Measurements from ENCODE around the gene AVL9. TPM values are rescaled to one million over a fixed set of nuclear protein-coding genes. Genes with fewer than 3 reads are reported as not detected.
"Not testable (repeated sequence)": the region's sequence is repeated elsewhere in the genome, so short reads cannot be mapped to it uniquely, and the experiment has no call there.

AVL9 gene
- total RNA-seq, 3 donors from 2014 or later (not counting 1 experiment from before 2014, with no cell fraction given), result 36.0 to 50.0 (median 43.8) TPM

- Histone ChIP-seq H3K9me3 (ENCODE audit: control insufficient read depth, insufficient read depth, low read length) (no peaks in the 10 kb centered on the region), H3K27me3 (ENCODE audit: control insufficient read depth, insufficient read depth, low read length) (no peaks in the 10 kb centered on the region), H3K36me3 (ENCODE audit: control insufficient read depth, insufficient read depth, low read length) (no peaks in the 10 kb centered on the region), H3K4me3 (ENCODE audit: low read length) (no peak overlapping the region), H3K27ac (ENCODE audit: low read length) (no peak overlapping the region), H3K4me1 (ENCODE audit: control insufficient read depth, insufficient read depth, low read length) (no peaks in the 10 kb centered on the region)
- intact Hi-C loops (cut with micrococcal nuclease), result no loop called here
- H3K4me1 Mint-ChIP-seq, result no peaks in the 10 kb centered on the region
- no CpG with 5 or more reads among the region's 2 CpGs for WGBS (ENCODE audit: insufficient coverage)
- DNase-seq (no peak), ATAC-seq (no peak)
- H3K36me3 Mint-ChIP-seq, result no peaks in the 10 kb centered on the region
- H3K27ac Mint-ChIP-seq, result no peak overlapping the region
- no peaks in the 10 kb centered on the region for H3K9me3 Mint-ChIP-seq
- TF ChIP-seq CTCF (IDR thresholded peaks at IDR 0.05), result no peak
- H3K4me3 Mint-ChIP-seq, result no peak overlapping the region
- H3K27me3 Mint-ChIP-seq (ENCODE audit: low read depth in 2 of 2), result peaks cover 8 to 19% of the 10 kb centered on the region in 2 donors
Observed at GRCh38 chr7:32618470-32618869, 123.2 kb downstream of the AVL9 start.

- Mint-ChIP-seq H3K9me3 (no peaks in the 10 kb centered on the region), H3K36me3 (no peaks in the 10 kb centered on the region), H3K27ac (no peak overlapping the region), H3K27me3 (ENCODE audit: low read depth in 2 of 2) (peaks cover 8 to 19% of the 10 kb centered on the region in 2 donors), H3K4me1 (no peaks in the 10 kb centered on the region), H3K4me3 (no peak overlapping the region)
- DNase-seq (no peak), ATAC-seq (no peak)
- H3K27me3 ChIP-seq (ENCODE audit: control insufficient read depth, insufficient read depth, low read length), result no peaks in the 10 kb centered on the region
- no peaks in the 10 kb centered on the region for H3K9me3 ChIP-seq (ENCODE audit: control insufficient read depth, insufficient read depth, low read length)
- no peak overlapping the region for H3K27ac ChIP-seq (ENCODE audit: low read length)
- no peak for TF ChIP-seq CTCF (IDR thresholded peaks at IDR 0.05)
- WGBS (ENCODE audit: insufficient coverage), result 90% methylated on average over 2 of the region's 4 CpGs
- H3K36me3 ChIP-seq (ENCODE audit: control insufficient read depth, insufficient read depth, low read length), result no peaks in the 10 kb centered on the region
- intact Hi-C loops (cut with micrococcal nuclease), result no loop called here
- H3K4me3 ChIP-seq (ENCODE audit: low read length), result no peak overlapping the region
- H3K4me1 ChIP-seq (ENCODE audit: control insufficient read depth, insufficient read depth, low read length), result no peaks in the 10 kb centered on the region
Observed at GRCh38 chr7:32618987-32619386, 123.7 kb downstream of the AVL9 start.

- H3K27ac ChIP-seq (ENCODE audit: low read length); ATAC-seq; H3K9me3 ChIP-seq (ENCODE audit: control insufficient read depth, insufficient read depth, low read length); H3K4me1 ChIP-seq (ENCODE audit: control insufficient read depth, insufficient read depth, low read length); H3K4me3 ChIP-seq (ENCODE audit: low read length); H3K4me3 Mint-ChIP-seq; DNase-seq; H3K27ac Mint-ChIP-seq; H3K9me3 Mint-ChIP-seq; H3K4me1 Mint-ChIP-seq; H3K36me3 ChIP-seq (ENCODE audit: control insufficient read depth, insufficient read depth, low read length); H3K27me3 ChIP-seq (ENCODE audit: control insufficient read depth, insufficient read depth, low read length); intact Hi-C loops (cut with micrococcal nuclease); H3K36me3 Mint-ChIP-seq: not testable (repeated sequence)
- H3K27me3 Mint-ChIP-seq (ENCODE audit: low read depth in 2 of 2), result peaks cover 8 to 19% of the 10 kb centered on the region in 2 donors
- WGBS (ENCODE audit: insufficient coverage), result no CpG with 5 or more reads among the region's 1 CpG
Observed at GRCh38 chr7:32619416-32619815, 124.1 kb downstream of the AVL9 start.

- TF ChIP-seq CTCF (IDR thresholded peaks at IDR 0.05), result no peak
- Mint-ChIP-seq H3K27ac (no peak overlapping the region), H3K27me3 (ENCODE audit: low read depth in 2 of 2) (no peaks in the 10 kb centered on the region), H3K9me3 (no peaks in the 10 kb centered on the region), H3K36me3 (no peaks in the 10 kb centered on the region), H3K4me3 (no peak overlapping the region), H3K4me1 (no peaks in the 10 kb centered on the region)
- Histone ChIP-seq H3K4me1 (ENCODE audit: control insufficient read depth, insufficient read depth, low read length) (no peaks in the 10 kb centered on the region), H3K27ac (ENCODE audit: low read length) (no peak overlapping the region), H3K4me3 (ENCODE audit: low read length) (no peak overlapping the region), H3K36me3 (ENCODE audit: control insufficient read depth, insufficient read depth, low read length) (no peaks in the 10 kb centered on the region), H3K9me3 (ENCODE audit: control insufficient read depth, insufficient read depth, low read length) (no peaks in the 10 kb centered on the region), H3K27me3 (ENCODE audit: control insufficient read depth, insufficient read depth, low read length) (no peaks in the 10 kb centered on the region)
- DNase-seq, result no peak
- no peak for ATAC-seq
- 50% methylated on average over 2 of the region's 3 CpGs for WGBS (ENCODE audit: insufficient coverage)
- intact Hi-C loops (cut with micrococcal nuclease), result no loop called here
Observed at GRCh38 chr7:32631021-32631420, 135.7 kb downstream of the AVL9 start.

DNA sequence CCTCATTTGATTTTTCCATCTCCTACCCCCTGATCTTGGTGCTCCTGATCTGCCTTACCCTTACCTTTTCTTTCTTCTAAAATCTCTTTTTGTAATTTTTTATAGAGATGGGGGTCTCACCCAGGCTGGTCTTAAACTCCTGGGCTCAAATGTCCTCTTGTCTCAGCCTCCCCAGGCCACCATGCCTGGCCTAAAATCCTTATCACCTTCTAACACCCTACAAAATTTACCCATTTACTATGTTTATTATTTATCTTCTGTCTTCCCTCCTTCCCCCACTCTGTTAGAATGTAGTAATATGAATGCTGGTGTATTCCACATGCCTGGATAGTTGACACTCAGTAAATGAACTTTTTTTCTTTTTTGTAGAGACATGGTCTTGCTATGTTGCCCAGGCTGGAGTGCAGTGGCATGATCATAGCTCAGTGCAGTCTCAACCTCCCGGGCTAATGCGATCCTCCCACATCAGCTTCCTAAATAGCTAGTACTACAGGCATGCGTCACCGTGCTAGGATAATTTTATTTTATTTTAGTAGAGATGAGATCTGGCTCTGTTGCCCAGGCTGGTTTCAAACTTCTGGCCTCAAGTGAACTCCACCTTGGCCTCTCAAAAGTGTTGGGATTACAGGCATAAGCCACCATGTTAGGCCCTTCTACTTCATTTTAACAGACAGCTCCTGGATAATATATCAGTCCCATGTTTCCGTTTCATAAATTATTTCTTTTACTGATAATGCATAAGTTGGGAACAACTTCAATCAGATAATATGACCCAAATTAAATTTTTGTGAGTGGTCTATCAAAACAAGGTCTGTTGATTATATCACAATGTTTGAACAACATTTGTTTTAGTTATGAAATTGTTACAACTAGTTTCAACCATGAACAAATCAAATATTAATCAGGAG lies 136.6 kb downstream of the AVL9 start:
- 100% methylated on average over 2 of the region's 5 CpGs for WGBS (ENCODE audit: insufficient coverage)
- DNase-seq; H3K4me3 Mint-ChIP-seq; H3K4me1 Mint-ChIP-seq; H3K4me3 ChIP-seq (ENCODE audit: low read length); H3K27me3 Mint-ChIP-seq (ENCODE audit: low read depth in 2 of 2); H3K27me3 ChIP-seq (ENCODE audit: control insufficient read depth, insufficient read depth, low read length); H3K4me1 ChIP-seq (ENCODE audit: control insufficient read depth, insufficient read depth, low read length); H3K9me3 ChIP-seq (ENCODE audit: control insufficient read depth, insufficient read depth, low read length); intact Hi-C loops (cut with micrococcal nuclease); H3K36me3 Mint-ChIP-seq; ATAC-seq; H3K36me3 ChIP-seq (ENCODE audit: control insufficient read depth, insufficient read depth, low read length); H3K9me3 Mint-ChIP-seq; H3K27ac ChIP-seq (ENCODE audit: low read length); H3K27ac Mint-ChIP-seq: not testable (repeated sequence)

GRCh38 chr7:32633446-32633845 lies 138.2 kb downstream of the AVL9 start:
- WGBS (ENCODE audit: insufficient coverage), result no CpG with 5 or more reads among the region's 1 CpG
- H3K36me3 ChIP-seq (ENCODE audit: control insufficient read depth, insufficient read depth, low read length); H3K27me3 Mint-ChIP-seq (ENCODE audit: low read depth in 2 of 2); ATAC-seq; H3K36me3 Mint-ChIP-seq; H3K4me1 ChIP-seq (ENCODE audit: control insufficient read depth, insufficient read depth, low read length); H3K4me1 Mint-ChIP-seq; H3K27me3 ChIP-seq (ENCODE audit: control insufficient read depth, insufficient read depth, low read length); DNase-seq; H3K27ac Mint-ChIP-seq; H3K4me3 ChIP-seq (ENCODE audit: low read length); H3K9me3 Mint-ChIP-seq; H3K4me3 Mint-ChIP-seq; H3K27ac ChIP-seq (ENCODE audit: low read length); H3K9me3 ChIP-seq (ENCODE audit: control insufficient read depth, insufficient read depth, low read length); intact Hi-C loops (cut with micrococcal nuclease): not testable (repeated sequence)

Data from natural killer cell (primary cell).